NCI-H1930 (cell line): ENCODE results near the gene CDR2L.
"Not testable (repeated sequence)": the region's sequence is repeated elsewhere in the genome, so short reads cannot be mapped to it uniquely, and the experiment has no call there.

ENCODE experiments used
- DNase-seq, 2 experiments: peaks; one replicate each; lab custom pipeline; 2025; lab: John Stamatoyannopoulos, UW

Gene CDR2L

GRCh38 chr17:74959826-74960515 lies 27.5 kb upstream of the CDR2L start:
- DNase-seq = no peak

GRCh38 chr17:74960570-74961342 lies 26.7 kb upstream of the CDR2L start:
- DNase-seq = no peak

GRCh38 chr17:74961657-74962350 lies 25.6 kb upstream of the CDR2L start:
- DNase-seq = peak; percentile 71 to 85

- DNase-seq = no peak
Measured at GRCh38 chr17:74962622-74963394, 24.6 kb upstream of the CDR2L start.

- DNase-seq = no peak
Measured at GRCh38 chr17:74963656-74964055, 23.8 kb upstream of the CDR2L start.

GRCh38 chr17:74964246-74964761 lies 23.1 kb upstream of the CDR2L start:
- no peak for DNase-seq

- DNase-seq = no peak
Measured at GRCh38 chr17:74964988-74965622, 22.3 kb upstream of the CDR2L start.

- no peak for DNase-seq
Measured at GRCh38 chr17:74968361-74968780, 19.1 kb upstream of the CDR2L start.

- not testable (repeated sequence) for DNase-seq
Measured at GRCh38 chr17:74969501-74969900, 17.9 kb upstream of the CDR2L start.

GRCh38 chr17:74970395-74970794 lies 17.0 kb upstream of the CDR2L start:
- no peak for DNase-seq

GRCh38 chr17:74971069-74971841 lies 16.2 kb upstream of the CDR2L start:
- DNase-seq = no peak

GRCh38 chr17:74971842-74972106 lies 15.7 kb upstream of the CDR2L start:
- DNase-seq = no peak

- DNase-seq = peak; percentile 57 to 73
Measured at GRCh38 chr17:74972107-74972972, 15.1 kb upstream of the CDR2L start, which contains the start of gene HID1. Gene HID1, minus strand, starts transcription at chr17:74972759. Its CDS starts 103 bp downstream, at chr17:74972656.

GRCh38 chr17:74972973-74973328 lies 14.5 kb upstream of the CDR2L start:
- no peak for DNase-seq

- no peak for DNase-seq
Measured at GRCh38 chr17:74975943-74976342, 11.5 kb upstream of the CDR2L start.

- no peak for DNase-seq
Measured at GRCh38 chr17:74977802-74978201, 9.6 kb upstream of the CDR2L start.

GRCh38 chr17:74978240-74978639 lies 9.2 kb upstream of the CDR2L start:
- no peak for DNase-seq

- no peak for DNase-seq
Measured at GRCh38 chr17:74979408-74980146, 7.9 kb upstream of the CDR2L start.

GRCh38 chr17:74981318-74981978 lies 6.0 kb upstream of the CDR2L start:
- no peak for DNase-seq
